KMS-11 (cell line): ENCODE results near the gene NCF2.

Experiments used
- H2AFZ ChIP-seq: fragments of 200-600 bp; sonication (generic); 2 replicates; pipeline ENCODE4 v1.6.1; 2016; ENCODE audit warnings: antibody characterized with exemption, mixed run types, low read depth
- H3K27ac ChIP-seq: fragments of 200-600 bp; sonication (generic); 2 replicates; pipeline ENCODE4 v1.6.1; 2016; ENCODE audit warnings: mild to moderate bottlenecking, mixed run types
- H3K27me3 ChIP-seq: fragments of 200-600 bp; sonication (generic); 2 replicates; pipeline ENCODE4 v1.6.1; 2017; ENCODE audit warnings: mild to moderate bottlenecking, low read depth, mixed run types, moderate library complexity; ENCODE audit not compliant: insufficient read depth
- H3K36me3 ChIP-seq: fragments of 200-600 bp; sonication (generic); 2 replicates; pipeline ENCODE4 v1.6.1; 2017; ENCODE audit warnings: mild to moderate bottlenecking, mixed run types; ENCODE audit not compliant: insufficient read depth
- H3K4me1 ChIP-seq: fragments of 200-600 bp; sonication (generic); 2 replicates; pipeline ENCODE4 v1.6.1; 2016; ENCODE audit warnings: mild to moderate bottlenecking, low read depth, mixed run types; ENCODE audit not compliant: poor library complexity, severe bottlenecking
- H3K4me2 ChIP-seq: fragments of 200-600 bp; sonication (generic); 2 replicates; pipeline ENCODE4 v1.7.0; 2016; ENCODE audit warnings: mild to moderate bottlenecking, mixed run types
- H3K4me3 ChIP-seq: fragments of 200-600 bp; sonication (generic); IDR thresholded peaks from 2 replicates; pipeline ENCODE4 v1.6.1; 2017; ENCODE audit warnings: low read depth, low read length, mixed read lengths; ENCODE audit not compliant: insufficient read depth
- H3K79me2 ChIP-seq: fragments of 200-600 bp; sonication (generic); 2 replicates; pipeline ENCODE4 v1.6.1; 2016; ENCODE audit warnings: low read depth, mixed run types; ENCODE audit not compliant: insufficient read depth
- H3K9ac ChIP-seq: fragments of 200-600 bp; sonication (generic); 2 replicates; pipeline ENCODE4 v1.6.1; 2016; ENCODE audit warnings: mild to moderate bottlenecking, mixed run types
- H4K20me1 ChIP-seq: fragments of 200-600 bp; sonication (generic); 2 replicates; pipeline ENCODE4 v1.6.1; 2016; ENCODE audit warnings: mild to moderate bottlenecking, mixed run types; ENCODE audit not compliant: insufficient read depth
- TF ChIP-seq, protein P1 (sequence below): fragments of 200-600 bp; sonication (generic); conservative IDR thresholded peaks from 2 replicates; pipeline ENCODE4 v1.6.1; 2017; ENCODE audit warnings: low read depth, mild to moderate bottlenecking, antibody characterized with exemption, low read length, moderate library complexity, mixed read lengths

The NCF2 gene

DNA sequence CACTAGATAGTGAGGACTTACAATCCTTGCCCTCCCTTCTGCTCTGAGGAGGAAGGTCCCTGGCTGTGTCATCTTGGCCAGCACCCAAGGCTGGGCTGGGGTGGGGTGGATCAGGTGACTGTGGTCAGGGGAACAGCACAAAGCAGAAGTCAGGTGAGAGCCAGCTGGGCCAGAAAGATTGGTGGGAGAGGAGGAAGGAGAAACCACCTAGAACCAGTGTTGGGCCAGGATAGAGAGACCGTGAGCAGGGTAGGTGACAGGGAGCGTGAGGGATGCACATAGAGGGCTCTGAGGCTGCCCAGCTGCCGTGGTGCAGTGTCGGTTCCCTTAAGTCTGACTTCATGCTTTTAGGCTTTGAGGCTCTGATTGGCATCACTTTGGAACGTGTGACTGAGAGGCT, 22.7 kb downstream of the NCF2 start:
- H3K4me2 ChIP-seq, result no peak overlapping the region
- H2AFZ ChIP-seq, result no peak overlapping the region
- H3K27ac ChIP-seq, result no peak overlapping the region
- H3K4me3 ChIP-seq, result no peak overlapping the region
- TF ChIP-seq, protein P1, sequence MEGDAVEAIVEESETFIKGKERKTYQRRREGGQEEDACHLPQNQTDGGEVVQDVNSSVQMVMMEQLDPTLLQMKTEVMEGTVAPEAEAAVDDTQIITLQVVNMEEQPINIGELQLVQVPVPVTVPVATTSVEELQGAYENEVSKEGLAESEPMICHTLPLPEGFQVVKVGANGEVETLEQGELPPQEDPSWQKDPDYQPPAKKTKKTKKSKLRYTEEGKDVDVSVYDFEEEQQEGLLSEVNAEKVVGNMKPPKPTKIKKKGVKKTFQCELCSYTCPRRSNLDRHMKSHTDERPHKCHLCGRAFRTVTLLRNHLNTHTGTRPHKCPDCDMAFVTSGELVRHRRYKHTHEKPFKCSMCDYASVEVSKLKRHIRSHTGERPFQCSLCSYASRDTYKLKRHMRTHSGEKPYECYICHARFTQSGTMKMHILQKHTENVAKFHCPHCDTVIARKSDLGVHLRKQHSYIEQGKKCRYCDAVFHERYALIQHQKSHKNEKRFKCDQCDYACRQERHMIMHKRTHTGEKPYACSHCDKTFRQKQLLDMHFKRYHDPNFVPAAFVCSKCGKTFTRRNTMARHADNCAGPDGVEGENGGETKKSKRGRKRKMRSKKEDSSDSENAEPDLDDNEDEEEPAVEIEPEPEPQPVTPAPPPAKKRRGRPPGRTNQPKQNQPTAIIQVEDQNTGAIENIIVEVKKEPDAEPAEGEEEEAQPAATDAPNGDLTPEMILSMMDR, result no peak
- H3K27me3 ChIP-seq, result no peaks in the 10 kb centered on the region
- H3K9ac ChIP-seq, result no peak overlapping the region
- no peaks in the 10 kb centered on the region for H4K20me1 ChIP-seq
- peaks cover 9% of the 10 kb centered on the region for H3K4me1 ChIP-seq
- H3K79me2 ChIP-seq, result no peaks in the 10 kb centered on the region
- no peaks in the 10 kb centered on the region for H3K36me3 ChIP-seq

DNA sequence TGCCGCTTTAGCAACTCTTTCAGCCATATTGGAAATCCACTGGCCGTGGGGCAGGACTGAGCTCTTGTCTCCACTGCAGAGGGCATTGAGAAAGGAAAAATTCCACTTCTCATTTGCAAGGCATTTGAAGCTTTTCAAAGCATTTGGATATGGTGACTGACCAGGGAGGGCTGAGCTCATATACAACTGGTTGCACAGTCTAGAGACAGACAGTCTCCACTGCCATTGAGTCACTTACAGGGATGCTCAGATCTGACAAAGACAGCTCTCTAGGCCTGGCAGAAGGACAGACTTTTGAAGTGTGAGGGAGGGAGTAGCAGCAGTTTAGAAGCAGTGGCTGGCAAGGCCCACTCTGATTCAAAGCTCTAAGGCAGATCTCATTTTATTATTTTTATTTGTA, 24.2 kb downstream of the NCF2 start:
- H4K20me1 ChIP-seq, result no peaks in the 10 kb centered on the region
- peaks cover 9% of the 10 kb centered on the region for H3K4me1 ChIP-seq
- no peak overlapping the region for H3K9ac ChIP-seq
- H3K27ac ChIP-seq, result no peak overlapping the region
- H3K4me2 ChIP-seq, result no peak overlapping the region
- H2AFZ ChIP-seq, result no peak overlapping the region
- TF ChIP-seq, protein P1, result no peak
- H3K79me2 ChIP-seq, result no peaks in the 10 kb centered on the region
- no peaks in the 10 kb centered on the region for H3K27me3 ChIP-seq
- H3K4me3 ChIP-seq, result no peak overlapping the region
- H3K36me3 ChIP-seq, result no peaks in the 10 kb centered on the region

DNA sequence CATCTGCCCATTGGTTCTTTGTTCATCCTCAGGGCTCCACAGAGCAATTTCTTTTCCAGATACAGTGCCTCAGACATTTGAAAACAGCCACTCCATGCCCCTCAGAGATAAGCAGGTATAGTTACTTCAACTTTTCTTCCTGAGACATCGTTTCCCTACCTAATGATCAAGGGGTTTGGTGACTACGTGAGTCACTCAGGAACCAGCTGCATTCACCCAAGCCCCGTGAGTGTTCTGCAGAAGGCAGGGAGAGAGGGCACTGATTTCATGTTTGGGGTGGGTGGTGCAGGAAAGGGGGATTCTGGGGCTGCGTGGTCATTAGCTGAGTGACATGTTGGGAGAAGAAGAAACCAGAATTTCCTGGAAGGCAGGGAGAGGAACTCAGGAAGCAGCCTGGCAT, 25.0 kb downstream of the NCF2 start:
- Histone ChIP-seq H3K9ac (no peak overlapping the region), H3K4me2 (no peak overlapping the region), H3K79me2 (no peaks in the 10 kb centered on the region), H3K36me3 (no peaks in the 10 kb centered on the region), H4K20me1 (no peaks in the 10 kb centered on the region), H3K4me3 (no peak overlapping the region), H3K27ac (no peak overlapping the region), H2AFZ (no peak overlapping the region), H3K4me1 (peaks cover 9% of the 10 kb centered on the region), H3K27me3 (no peaks in the 10 kb centered on the region)
- TF ChIP-seq, protein P1, result no peak

DNA sequence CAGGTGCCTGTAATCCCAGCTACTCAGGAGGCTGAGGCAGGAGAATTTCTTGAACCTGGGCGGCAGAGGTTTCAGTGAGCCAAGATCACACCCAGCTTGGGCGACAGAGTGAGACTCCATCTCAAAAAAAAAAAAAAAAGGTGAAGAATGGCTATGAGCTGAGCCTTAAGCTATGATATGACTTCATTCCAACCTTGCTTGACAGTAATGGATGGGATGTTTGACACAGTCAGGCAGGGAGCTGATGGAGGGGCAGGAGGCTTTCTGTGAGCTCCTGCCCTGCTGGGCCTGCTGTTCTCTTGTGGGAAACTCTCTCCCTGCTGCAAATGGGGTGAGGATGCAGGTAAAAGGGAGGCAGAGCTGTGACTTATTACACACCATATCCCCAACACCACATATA, 27.6 kb downstream of the NCF2 start:
- no peak overlapping the region for H3K9ac ChIP-seq
- no peaks in the 10 kb centered on the region for H3K36me3 ChIP-seq
- no peak overlapping the region for H3K4me2 ChIP-seq
- TF ChIP-seq, protein P1, result no peak
- H3K4me1 ChIP-seq, result peaks cover 8% of the 10 kb centered on the region
- no peaks in the 10 kb centered on the region for H3K27me3 ChIP-seq
- H3K27ac ChIP-seq, result no peak overlapping the region
- no peaks in the 10 kb centered on the region for H3K79me2 ChIP-seq
- no peaks in the 10 kb centered on the region for H4K20me1 ChIP-seq
- H3K4me3 ChIP-seq, result no peak overlapping the region
- no peak overlapping the region for H2AFZ ChIP-seq
